Spinal cord (tissue), 10 donors: Measurements from ENCODE around the gene CYBB. TPM values are rescaled to one million over a fixed set of nuclear protein-coding genes. Genes with fewer than 3 reads are reported as not detected.

ENCODE experiments used
- DNase-seq, 6 donors: peaks; one replicate each; pipeline versions ENCODE4 v3.0.0 to v3.0.0-alpha.2; 2013 to 2015; ENCODE audit warnings: low spot score in 6 of 6, low read depth in 4 of 6
- H3K27ac ChIP-seq: one replicate; pipeline ENCODE4 v1.5.1; 2013; ENCODE audit warnings: low read depth, low read length, control low read depth
- H3K27me3 ChIP-seq: one replicate; pipeline ENCODE4 v1.6.1; 2013; ENCODE audit warnings: low read length; ENCODE audit not compliant: control insufficient read depth, insufficient read depth
- H3K36me3 ChIP-seq: one replicate; pipeline ENCODE4 v1.6.1; 2013; ENCODE audit warnings: low read length; ENCODE audit not compliant: control insufficient read depth, insufficient read depth
- H3K4me1 ChIP-seq: one replicate; pipeline ENCODE4 v1.6.1; 2013; ENCODE audit warnings: low read length; ENCODE audit not compliant: control insufficient read depth, insufficient read depth
- H3K4me3 ChIP-seq: one replicate; pipeline ENCODE4 v1.5.1; 2013; ENCODE audit warnings: low read depth, low read length, control low read depth
- H3K9me3 ChIP-seq: one replicate; pipeline ENCODE4 v1.6.1; 2013; ENCODE audit warnings: low read length; ENCODE audit not compliant: control insufficient read depth, insufficient read depth
- WGBS: methylation state at CpG from one replicate; pipeline ENCODE4 v1.1.5; 2013; ENCODE audit warnings: missing lambda C conversion rate; ENCODE audit not compliant: insufficient coverage; 5-methylcytosine and 5-hydroxymethylcytosine counted together
- polyA plus RNA-seq, 2 donors: library from polyadenylated mRNA; unstranded; fragments of 120-200 nt; gene quantifications; one replicate each; pipeline ENCODE4 v1.2.1, GENCODE V29; 2013; ENCODE audit not compliant: insufficient read length in 2 of 2
- total RNA-seq, 2 donors: library from RNA; depleted of rRNA in 1 of 2; stranded (reverse); fragments of 120-200 nt in 1 of 2; fragments of >200 nt in 1 of 2; gene quantifications; one replicate each; pipeline versions ENCODE4 v1.2.3 to v1.2.4, GENCODE V29; 2013 to 2014
- donor health status: healthy.

Gene CYBB
- total and polyA plus RNA-seq, 4 donors = 11.8 to 72.1 (median 26.5) TPM

- peak in 1 of 6 donors; percentile 21 for DNase-seq
- Histone ChIP-seq H3K27ac (no peak overlapping the region), H3K4me3 (no peak overlapping the region), H3K36me3 (no peaks in the 10 kb centered on the region), H3K4me1 (no peaks in the 10 kb centered on the region), H3K9me3 (no peaks in the 10 kb centered on the region), H3K27me3 (peaks cover 2% of the 10 kb centered on the region)
Observed at GRCh38 chrX:37802028-37802427, 22.2 kb downstream of the CYBB start.

GRCh38 chrX:37803057-37803456 lies 23.2 kb downstream of the CYBB start:
- 78% methylated on average over 1 of the region's 2 CpGs for WGBS
- H3K36me3 ChIP-seq = no peaks in the 10 kb centered on the region
- H3K27ac ChIP-seq = no peak overlapping the region
- no peaks in the 10 kb centered on the region for H3K9me3 ChIP-seq
- no peak overlapping the region for H3K4me3 ChIP-seq
- H3K27me3 ChIP-seq = peaks cover 7% of the 10 kb centered on the region
- H3K4me1 ChIP-seq = no peaks in the 10 kb centered on the region
- no peak for DNase-seq

DNA sequence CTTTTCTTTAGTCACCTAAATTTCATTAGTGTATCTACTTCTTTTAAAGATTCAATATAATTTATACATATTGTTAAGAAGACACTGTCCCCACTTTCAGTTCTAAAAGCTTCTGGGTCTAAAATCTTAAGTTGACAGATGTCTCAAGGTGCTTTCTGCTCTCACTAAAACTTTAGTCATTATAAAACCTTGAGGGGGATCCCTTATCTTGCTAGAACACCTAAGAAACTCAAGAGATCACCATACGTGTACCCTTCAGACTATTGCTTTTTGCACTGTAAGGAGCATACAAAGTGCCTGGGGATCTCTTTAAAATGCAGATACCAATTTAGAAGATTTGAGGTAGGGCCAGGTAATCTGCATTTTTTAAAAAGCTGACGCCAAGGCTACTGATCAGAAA lies 30.1 kb downstream of the CYBB start:
- Histone ChIP-seq H3K9me3 (no peaks in the 10 kb centered on the region), H3K27ac (no peak overlapping the region), H3K36me3 (no peaks in the 10 kb centered on the region), H3K27me3 (peaks cover 11% of the 10 kb centered on the region), H3K4me1 (no peaks in the 10 kb centered on the region), H3K4me3 (no peak overlapping the region)
- 57% methylated on average over 1 of the region's 2 CpGs for WGBS
- no peak for DNase-seq

GRCh38 chrX:37812110-37812509 lies 32.3 kb downstream of the CYBB start:
- WGBS = no CpG with 5 or more reads among the region's 1 CpG
- H3K4me1 ChIP-seq = no peaks in the 10 kb centered on the region
- H3K36me3 ChIP-seq = no peaks in the 10 kb centered on the region
- H3K27ac ChIP-seq = no peak overlapping the region
- H3K4me3 ChIP-seq = no peak overlapping the region
- peaks cover 15% of the 10 kb centered on the region for H3K27me3 ChIP-seq
- DNase-seq = no peak
- H3K9me3 ChIP-seq = no peaks in the 10 kb centered on the region

DNA sequence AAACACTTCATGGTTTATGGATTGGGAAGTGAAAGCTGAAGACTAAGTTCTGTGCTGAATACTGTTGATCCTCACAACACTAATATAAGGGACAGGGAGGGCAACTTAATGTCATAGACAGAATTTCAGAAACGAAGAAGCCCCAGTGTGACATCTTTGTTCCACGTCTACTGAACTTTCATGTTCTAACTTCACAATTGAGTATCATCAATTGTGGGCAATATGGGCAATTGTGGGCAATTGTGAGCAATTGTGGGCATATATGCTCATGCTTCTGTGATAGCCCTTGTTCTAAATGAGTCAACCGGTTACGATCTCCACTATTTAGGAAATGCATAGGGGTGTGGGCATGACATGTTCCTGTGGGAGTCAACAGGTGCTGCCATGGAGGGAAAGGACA lies 33.7 kb downstream of the CYBB start:
- Histone ChIP-seq H3K4me3 (no peak overlapping the region), H3K4me1 (no peaks in the 10 kb centered on the region), H3K9me3 (no peaks in the 10 kb centered on the region), H3K27me3 (peaks cover 9% of the 10 kb centered on the region), H3K36me3 (no peaks in the 10 kb centered on the region), H3K27ac (no peak overlapping the region)
- no CpG with 5 or more reads among the region's 4 CpGs for WGBS
- DNase-seq = no peak

DNA sequence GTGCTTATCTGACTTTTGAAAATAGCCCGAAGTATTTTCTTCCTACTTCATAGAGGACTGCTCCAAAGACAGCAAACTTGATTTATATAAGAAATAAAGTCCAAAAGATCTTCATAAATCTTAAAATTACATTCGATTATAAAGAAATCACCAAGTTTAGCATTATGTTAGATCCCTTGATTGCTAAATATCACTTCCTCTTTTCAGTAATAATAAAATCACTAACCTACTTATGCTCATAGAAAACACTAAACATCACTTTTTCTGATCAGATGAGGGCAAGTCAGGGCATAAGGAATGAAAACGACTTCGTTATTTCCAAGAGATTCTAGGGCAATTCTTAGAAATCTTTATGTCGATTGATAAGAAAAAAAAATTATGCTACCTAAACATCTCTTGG lies 35.5 kb downstream of the CYBB start:
- H3K36me3 ChIP-seq = no peaks in the 10 kb centered on the region
- no peak for DNase-seq
- H3K27me3 ChIP-seq = peaks cover 8% of the 10 kb centered on the region
- no CpG with 5 or more reads among the region's 5 CpGs for WGBS
- H3K4me1 ChIP-seq = no peaks in the 10 kb centered on the region
- no peak overlapping the region for H3K4me3 ChIP-seq
- no peak overlapping the region for H3K27ac ChIP-seq
- no peaks in the 10 kb centered on the region for H3K9me3 ChIP-seq

DNA sequence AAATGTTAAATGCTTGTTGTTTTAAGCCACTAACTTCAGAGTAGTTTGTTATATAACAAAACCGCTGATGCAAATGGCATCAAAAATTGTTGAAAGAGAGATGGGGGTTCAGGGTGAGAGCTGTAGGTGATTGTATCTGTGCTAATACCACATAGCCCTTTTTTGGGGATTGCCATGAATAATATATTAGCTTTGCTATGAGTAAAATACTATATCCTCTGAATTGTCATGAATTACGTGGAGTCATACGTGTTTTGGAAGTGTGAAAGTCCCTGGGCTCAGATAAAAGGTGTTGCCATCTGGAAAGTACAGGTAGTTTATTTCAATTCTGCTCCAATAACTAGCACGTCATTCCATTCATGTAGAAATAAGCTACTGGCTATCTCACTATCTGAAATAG lies 36.9 kb downstream of the CYBB start:
- no peaks in the 10 kb centered on the region for H3K36me3 ChIP-seq
- H3K27me3 ChIP-seq = peaks cover 4% of the 10 kb centered on the region
- no peaks in the 10 kb centered on the region for H3K4me1 ChIP-seq
- no peak overlapping the region for H3K4me3 ChIP-seq
- WGBS = no CpG with 5 or more reads among the region's 4 CpGs
- DNase-seq = no peak
- H3K27ac ChIP-seq = no peak overlapping the region
- H3K9me3 ChIP-seq = no peaks in the 10 kb centered on the region

DNA sequence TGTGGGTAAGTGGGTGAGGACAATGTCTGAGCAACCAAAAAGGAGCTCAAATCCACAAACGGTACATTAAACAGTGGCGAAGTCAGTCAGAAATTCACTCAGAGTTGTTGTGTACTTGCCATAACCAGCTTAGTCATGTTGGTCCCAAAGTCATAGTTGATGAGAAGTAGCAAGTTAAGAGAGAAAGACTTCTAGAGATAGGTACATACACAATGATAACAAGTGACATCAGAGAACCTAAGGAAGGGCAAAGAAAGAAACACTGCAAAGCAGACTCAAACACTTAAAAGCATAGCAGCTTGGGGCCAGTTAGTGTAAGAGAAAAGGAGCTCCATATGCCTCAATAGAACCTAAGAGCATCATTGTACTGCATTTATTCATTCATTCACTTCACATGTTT lies 37.3 kb downstream of the CYBB start:
- Histone ChIP-seq H3K9me3 (no peaks in the 10 kb centered on the region), H3K27ac (no peak overlapping the region), H3K4me3 (no peak overlapping the region), H3K36me3 (no peaks in the 10 kb centered on the region), H3K4me1 (no peaks in the 10 kb centered on the region), H3K27me3 (peaks cover 4% of the 10 kb centered on the region)
- WGBS = 86% methylated on average over 2 of the region's 2 CpGs
- DNase-seq = no peak

DNA sequence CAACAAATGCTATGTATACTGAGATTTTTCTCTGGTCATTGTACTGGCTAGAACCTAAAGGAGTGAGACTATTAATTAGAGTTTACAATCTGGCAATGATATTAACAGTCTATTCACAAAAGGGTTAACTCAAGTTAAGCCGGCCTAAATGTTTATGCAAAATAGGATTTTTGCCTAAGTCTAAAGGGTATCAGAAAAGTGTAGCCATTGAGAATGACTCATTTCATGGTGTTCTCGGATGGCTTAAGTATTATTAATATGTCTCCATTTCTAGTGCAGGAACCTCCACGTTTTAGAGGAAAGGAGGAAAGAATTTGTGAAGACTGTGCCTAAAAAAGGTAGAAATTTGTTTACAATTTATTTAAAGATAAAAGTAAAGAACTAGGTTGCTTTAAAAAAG lies 37.7 kb downstream of the CYBB start:
- no peaks in the 10 kb centered on the region for H3K36me3 ChIP-seq
- peaks cover 4% of the 10 kb centered on the region for H3K27me3 ChIP-seq
- no peaks in the 10 kb centered on the region for H3K4me1 ChIP-seq

DNA sequence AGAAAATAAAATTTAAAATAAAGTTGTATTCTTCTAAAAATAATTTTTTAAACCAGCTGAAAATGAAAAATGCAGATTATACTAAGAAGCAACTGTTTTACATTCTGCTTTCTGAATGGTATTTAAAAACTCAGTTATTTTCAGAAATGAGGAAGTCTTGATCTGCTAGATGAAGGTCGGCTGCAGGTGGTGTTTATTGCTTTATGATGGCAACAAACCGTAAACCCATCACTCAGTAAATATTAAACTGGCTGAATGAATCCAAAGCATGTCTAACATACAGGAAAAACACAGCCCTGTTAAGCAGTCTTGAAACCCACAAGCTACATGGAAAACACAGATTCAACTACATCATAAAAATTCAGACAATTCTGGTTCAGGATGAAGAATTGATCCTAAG lies 38.2 kb downstream of the CYBB start:
- Histone ChIP-seq H3K4me3 (no peak overlapping the region), H3K27me3 (peaks cover 4% of the 10 kb centered on the region), H3K4me1 (no peaks in the 10 kb centered on the region), H3K36me3 (no peaks in the 10 kb centered on the region), H3K9me3 (no peaks in the 10 kb centered on the region), H3K27ac (no peak overlapping the region)
- no peak for DNase-seq
- WGBS = no CpG with 5 or more reads among the region's 2 CpGs

More for the DNA sequence above, 37.7 kb downstream of the CYBB start:
- no peak overlapping the region for H3K4me3 ChIP-seq
- WGBS = no CpG with 5 or more reads among the region's 3 CpGs
- no peak for DNase-seq
- no peaks in the 10 kb centered on the region for H3K9me3 ChIP-seq
- no peak overlapping the region for H3K27ac ChIP-seq
